A549 treated with AZD9567 at 1 μM for 4 hours (cell line): ENCODE data around the gene KIAA0040. TPM values are rescaled to one million over a fixed set of nuclear protein-coding genes. Genes with fewer than 3 reads are reported as not detected.

Experiments used
- total RNA-seq: library from RNA; stranded (reverse); fragments of 200-300 nt; extraction: Qiagen RNA extraction; gene quantifications from 5 replicates; pipeline ENCODE4 v1.2.3, GENCODE V29; 2022; ENCODE audit not compliant: insufficient read depth

Gene KIAA0040
- 0.49 to 1.1 TPM (median 0.93 TPM) in 4 of 5 replicates, not detected in the other for total RNA-seq

DNA sequence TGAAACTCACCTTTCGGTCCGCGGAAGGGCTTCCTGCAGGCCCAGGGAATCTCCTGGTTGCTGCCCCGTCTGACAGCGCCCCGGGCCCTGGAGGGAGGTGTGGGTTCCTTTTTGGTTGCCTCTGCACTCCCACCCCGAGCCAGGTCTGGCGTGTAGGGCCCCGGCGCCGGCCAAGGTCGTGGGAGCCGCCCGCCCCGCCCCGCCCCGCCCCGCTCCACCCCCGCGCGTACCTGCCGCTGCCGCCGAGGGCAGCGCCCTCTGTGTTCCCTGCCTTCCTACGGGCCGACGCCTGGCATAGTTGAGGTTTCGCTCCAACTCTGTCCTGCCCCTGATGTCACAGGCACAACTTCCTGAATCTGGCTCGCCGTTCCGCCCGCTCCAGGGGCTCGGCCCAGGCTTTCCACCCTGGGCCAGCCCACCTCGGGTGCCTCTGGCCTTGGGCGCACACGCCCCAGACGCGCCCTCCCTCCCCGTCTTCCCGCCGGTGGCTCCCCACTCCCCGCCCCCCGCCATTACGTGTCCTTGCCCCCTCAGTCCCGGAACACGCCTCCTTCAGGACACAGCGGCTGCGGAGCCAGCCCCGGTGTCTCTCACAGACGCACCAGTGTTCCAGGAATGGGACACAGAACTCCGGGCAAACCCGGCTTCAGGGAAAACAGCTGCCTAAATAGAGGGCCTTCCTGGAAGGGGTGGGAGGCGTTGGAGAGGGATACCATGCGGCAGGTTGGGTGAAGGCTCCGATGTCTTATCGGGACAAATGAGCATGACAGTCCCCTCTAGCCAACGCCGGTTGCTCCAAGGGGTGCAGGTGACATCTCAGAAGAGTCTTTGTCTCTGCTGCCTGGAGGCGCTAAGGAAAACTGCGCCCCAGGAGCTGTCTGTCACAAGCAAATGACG is at the start of gene KIAA0040:
TSS of gene KIAA0040 (minus strand) at position 147 of the 897 bp plus-strand sequence. CDS start 31,763 bp downstream, outside the sequence.

Other genes with a start within 250 kb of the KIAA0040 start
- gene CACYBP, start 192.8 kb downstream of the KIAA0040 start, total RNA-seq, result 158 to 311 TPM (median 167 TPM) in 5 replicates
- gene MRPS14, start 169.4 kb downstream of the KIAA0040 start, total RNA-seq, result 12.5 to 25.9 TPM (median 25.4 TPM) in 5 replicates
- 0.02 TPM in 3 of 5 replicates, not detected in the others for gene TNN, start 124.9 kb downstream of the KIAA0040 start, total RNA-seq